GM18502 (cell line): ENCODE data around the gene BMP2K.

ENCODE experiments used
- ATAC-seq: cut with Tn5 transposase; IDR thresholded peaks from one replicate; pipeline ENCODE4 v1.9.1; 2021; ENCODE audit warnings: mild to moderate bottlenecking; ENCODE audit not compliant: unreplicated experiment, poor library complexity

BMP2K gene

DNA sequence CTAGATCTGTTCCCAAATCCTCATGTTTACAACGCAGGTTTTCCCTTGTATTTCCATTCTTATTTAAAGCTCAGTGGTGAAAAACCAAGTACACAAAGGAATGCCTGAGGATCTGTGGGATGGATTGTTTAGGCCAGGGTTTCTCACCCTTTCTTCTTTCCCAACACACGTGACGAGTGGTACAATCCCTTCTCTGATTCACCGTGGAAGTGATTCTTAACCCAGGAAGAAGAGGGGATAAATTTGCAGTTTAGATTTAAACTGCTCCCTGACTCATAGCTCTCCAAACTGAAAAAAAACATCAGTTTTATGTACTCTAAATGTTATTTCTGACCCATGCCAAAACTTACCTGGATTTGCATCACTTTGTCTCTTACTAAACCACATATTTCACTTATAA is 146.1 kb downstream of the BMP2K start:
- no peak for ATAC-seq

DNA sequence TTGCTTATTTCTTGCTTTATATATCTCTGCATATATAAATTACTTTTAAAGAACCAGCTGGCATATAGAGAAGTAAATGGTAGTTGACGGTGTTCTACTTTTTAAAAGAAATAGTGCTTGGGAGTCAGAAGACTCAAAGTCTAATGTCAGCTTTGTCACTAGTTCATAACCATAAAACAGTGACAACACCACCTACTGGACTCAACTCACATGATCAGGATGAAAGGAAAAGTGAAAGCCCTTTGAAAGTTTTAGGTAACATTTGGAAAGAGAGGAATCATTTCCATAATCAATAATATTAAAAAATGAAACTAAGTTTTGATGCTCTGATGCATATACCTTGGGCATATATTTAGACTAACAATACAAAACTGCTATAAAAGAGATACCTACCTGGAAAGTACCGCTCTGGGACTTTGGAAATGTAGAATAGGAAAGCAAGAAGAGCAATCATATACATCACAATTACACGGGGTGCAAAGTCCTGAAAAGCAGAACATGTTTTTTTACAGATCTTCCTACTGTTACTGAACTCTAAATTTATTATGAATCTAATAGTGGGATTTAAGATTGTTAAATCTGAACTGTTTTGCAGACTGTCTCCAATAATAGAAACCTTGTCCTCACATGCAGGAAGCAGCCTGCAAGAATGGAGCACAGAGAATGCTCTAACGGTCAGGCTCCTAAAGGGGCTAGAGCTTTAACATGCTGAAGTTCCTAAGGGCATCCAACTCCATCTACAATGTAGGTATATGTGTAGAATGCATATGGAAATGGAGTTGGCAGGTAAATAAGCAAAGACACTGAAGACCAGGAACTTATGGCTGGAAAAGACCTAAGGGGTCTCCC is 147.5 kb downstream of the BMP2K start:
- ATAC-seq, result peak; percentile 53

DNA sequence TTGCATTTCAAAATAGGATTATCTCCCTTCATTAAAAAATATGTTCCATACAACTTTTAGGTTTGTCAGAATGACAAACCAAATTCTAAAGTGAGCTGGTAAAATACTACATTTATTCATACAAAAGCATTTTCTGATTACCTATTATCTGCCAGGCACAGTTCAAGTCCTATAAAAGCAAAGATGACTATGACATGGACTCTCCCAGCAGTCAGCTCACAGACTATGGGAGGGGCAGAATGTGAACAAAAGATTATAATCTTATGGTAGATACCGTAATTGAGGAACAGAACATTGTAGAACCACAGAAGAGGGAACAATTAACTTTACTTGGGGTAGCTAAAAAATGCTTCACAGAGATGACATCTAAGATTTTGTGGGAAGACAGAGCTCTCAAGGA is 150.7 kb downstream of the BMP2K start:
- no peak for ATAC-seq

DNA sequence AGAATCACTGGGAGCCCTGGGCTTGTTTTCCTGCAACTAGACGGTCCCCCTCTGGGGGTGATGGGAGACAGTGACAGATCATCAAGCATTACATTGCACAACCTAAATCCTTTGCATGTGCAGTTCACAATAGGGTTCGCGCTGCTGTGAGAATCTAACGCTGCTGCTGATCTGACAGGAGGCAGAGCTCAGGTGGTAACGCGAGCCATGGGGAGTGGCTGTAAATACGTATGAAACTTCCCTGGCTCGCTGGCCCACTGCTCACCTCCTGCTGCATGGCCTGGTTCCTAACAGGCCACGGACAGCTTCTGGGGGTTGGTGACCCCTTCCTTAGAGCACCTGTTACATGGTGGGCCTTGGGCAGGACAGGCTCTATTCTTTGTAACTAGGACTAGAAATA is 152.7 kb downstream of the BMP2K start:
- no peak for ATAC-seq

DNA sequence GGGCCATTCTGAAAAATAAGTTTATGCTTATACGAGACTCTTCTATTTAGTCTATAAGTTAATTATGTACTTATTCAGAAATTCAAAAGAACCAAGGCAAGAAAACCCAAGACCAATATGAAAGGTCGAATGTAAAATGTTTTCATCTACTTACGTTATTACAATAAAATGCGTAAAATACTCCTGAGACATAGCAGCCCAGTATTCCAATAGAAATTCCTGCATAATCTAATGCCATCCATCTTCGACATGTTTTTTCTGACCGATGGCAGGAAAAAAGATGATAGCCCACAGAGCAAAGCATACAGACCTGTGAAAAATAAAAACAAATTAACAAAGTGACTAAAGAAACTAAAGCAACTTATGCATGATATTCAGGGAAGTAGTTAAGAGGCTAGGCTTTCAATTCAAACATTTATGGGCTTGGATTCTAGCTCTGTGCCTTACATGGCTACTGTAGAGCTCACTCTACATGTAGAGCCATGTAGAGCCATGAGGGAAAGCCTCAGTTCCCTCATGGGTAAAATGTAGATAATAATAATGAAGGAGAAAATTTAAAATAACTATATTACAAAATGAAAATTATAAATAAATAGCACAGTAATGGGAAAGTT is 154.0 kb downstream of the BMP2K start:
- no peak for ATAC-seq

DNA sequence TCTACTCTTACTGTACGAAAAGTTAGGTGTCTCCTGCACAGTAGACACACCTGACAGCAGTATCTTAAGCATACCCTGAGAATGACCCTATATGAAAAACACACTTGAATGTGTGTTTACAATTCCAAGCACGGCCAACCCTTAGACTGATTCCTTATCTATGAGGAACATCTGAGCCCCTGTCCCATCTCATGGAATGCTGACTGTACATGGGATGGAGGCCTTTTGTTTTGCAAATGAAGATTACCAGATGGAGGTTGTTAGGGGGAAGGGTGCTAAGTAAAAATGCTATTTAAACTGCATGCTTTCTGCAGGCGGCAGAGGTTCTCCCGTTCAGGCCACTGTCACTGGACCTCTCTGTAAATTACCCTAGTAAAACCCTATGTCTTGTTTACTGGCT is 160.8 kb downstream of the BMP2K start:
- ATAC-seq, result no peak

DNA sequence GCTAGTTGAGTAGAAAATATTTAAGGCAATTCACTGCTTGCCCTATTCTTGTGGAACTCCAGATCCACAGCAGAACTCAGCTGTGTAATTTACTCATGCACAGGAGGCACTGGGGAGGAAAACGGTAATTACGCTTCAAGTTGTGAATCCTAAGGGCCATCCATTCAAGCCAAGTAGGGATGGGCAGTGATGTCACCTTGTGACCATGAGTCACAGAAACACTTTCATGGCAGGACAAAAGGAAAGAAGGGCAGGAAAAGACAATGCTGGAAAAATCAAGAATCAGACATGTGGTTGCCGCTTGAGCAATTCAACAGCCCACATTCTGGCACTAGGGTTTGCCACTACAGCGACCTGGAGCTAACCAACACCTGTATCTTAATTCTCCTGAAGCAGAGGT is 161.7 kb downstream of the BMP2K start:
- no peak for ATAC-seq

DNA sequence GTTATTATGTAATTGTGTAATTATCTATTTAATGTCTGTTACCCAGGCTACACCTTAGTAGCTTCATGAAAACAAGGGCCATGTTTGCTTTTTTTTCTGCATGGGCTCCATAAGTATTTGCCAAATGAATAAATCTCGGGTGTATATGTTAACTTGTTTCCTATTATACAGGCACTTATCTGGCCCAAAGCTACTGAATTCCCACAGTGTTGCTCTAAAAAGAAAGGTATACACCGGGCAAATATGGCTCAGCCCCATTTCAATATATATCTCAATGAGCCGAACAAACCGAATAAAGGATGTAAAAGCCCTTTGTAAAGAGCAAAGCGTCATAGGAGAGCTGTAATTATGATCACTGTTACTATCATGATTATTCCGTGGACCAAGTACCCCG is 162.3 kb downstream of the BMP2K start:
- no peak for ATAC-seq

DNA sequence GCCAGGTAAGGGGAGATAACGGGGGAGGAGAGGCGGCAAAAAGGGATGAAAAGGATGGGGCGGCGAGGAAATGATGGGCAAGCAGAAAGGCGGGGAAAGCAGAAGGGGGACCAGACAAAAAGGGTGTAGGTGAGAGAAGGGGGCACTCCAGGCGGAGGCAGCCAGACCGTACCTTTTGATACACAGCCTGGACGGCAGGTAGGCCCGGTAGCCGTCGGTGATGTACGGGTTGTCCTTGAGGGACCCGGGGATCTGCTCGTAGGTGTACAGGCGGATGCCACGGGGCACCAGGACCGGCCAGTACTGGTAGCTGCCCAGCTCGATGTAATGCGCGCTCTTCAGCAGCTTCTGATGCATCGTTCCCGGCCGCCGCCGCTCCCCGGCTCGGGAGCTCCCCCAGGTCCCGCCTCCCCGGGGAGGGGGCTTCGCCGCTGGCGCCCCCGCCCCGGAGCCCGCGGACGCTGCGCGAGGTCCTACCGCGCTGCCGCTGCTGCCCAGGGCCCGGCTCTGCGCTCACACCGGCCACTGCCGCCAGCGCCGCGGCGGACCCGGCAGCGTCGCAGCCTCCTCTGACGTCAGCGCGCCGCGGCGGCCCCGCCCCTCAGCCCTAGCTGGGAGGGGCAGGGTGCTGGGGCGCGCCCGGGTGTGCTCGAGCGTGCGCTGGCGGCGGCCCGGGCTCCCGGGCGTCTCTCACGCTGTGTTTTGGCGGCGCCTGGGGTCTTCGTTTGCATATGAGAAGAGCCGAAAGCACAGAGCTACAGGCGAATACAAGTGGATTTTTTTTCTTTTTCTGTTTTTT is 162.9 kb downstream of the BMP2K start, which contains the start of gene PAQR3:
TSS of gene PAQR3 (minus strand) at position 571 of the 799 bp plus-strand sequence. CDS start at position 357, 214 bp downstream.
- ATAC-seq, result peak; percentile 98

DNA sequence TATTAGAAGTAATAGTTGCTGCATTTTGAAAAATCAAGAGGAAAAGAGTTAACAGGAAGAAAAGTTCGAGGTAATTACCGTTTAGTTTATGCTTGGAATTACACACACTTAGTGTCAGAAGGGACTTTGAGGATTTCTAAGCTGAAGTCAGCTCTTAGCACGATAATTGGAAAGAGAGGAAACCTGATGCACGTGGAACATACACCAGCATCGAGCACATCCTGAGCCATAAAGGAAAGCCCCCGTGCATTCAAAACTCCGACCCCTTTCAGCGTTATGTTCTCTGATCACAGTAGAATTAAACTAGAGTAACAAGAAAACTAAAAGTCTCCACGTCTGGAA is 163.5 kb downstream of the BMP2K start:
- peak; percentile 27 for ATAC-seq

DNA sequence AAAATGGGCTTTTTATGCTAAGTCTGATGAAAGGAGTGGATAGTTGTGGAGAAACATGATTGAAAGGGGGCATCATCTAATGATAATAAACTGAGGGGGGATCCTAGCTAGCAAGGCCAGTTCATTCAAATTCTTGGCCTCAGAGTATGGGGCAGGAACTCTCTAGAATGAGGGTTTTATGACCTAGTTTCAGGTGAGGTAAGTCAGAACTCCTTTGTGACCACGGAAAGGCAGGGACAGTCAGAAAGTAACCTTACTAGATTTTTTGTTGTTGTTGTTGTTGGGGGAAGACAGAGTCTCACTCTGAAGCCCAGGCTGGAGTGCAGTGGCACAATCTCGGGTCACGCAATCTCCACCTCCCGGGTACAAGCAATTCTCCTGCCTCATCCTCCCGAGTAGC is 164.6 kb downstream of the BMP2K start:
- no peak for ATAC-seq

DNA sequence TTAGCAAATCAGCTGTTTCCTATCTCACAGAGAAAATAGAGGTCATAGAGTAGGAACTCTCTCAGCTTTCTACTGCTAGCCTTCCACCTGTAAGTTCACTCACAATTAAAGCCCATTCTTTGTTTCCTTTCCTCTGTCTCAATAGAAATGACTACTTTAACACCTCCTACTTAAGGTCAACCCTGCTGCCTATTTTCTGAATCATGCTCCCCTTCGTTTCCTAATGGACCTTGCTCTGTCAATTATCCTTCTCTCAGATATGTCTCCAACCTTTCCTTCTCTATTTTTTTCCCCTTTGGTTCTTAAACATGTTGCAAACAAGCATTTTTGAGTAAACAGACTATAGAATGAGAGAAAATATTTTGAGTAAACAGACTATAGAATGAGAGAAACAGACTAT is 168.2 kb downstream of the BMP2K start:
- ATAC-seq, result no peak

DNA sequence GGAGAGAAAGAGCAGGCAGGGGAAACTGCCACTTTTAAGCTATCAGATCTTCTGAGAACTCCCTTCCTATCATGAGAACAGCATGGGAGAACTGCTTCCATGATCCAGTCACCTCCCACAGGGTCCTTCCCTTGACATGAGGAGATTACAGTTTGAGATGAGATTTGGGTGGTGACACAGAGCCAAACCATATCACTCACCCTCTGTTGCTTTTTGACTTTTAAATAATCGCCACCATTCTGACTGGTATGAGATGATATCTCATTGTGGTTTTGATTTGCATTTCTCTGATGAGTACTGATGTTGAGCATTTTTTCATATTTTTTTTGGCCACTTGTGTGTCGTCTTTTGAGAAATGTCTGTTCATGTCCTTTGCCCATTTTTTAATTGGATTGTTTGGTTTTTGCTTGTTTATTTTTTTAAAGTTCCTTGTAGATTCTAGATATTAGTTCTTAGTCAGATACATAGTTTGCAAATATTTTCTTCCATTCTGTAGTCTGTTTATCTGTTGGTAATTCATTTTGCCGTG is 169.6 kb downstream of the BMP2K start:
- ATAC-seq, result no peak

DNA sequence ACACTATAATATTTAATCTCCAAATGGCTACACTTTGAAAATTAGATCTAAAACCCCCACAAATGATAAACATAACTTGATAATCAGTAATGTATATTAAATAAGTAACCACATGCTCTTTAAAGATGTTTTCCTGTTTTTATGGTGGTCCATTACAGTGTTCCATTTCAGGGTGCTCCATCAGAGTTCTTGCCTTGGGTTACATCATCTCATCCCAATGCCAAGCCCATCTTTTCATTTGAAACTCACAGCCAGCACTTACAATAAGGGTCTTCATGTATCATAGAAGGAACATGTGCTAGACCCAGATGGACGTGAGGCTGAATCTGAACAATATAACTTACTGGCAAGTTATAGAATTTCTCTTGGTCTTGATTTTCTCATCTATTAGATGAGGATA is 173.6 kb downstream of the BMP2K start:
- no peak for ATAC-seq

DNA sequence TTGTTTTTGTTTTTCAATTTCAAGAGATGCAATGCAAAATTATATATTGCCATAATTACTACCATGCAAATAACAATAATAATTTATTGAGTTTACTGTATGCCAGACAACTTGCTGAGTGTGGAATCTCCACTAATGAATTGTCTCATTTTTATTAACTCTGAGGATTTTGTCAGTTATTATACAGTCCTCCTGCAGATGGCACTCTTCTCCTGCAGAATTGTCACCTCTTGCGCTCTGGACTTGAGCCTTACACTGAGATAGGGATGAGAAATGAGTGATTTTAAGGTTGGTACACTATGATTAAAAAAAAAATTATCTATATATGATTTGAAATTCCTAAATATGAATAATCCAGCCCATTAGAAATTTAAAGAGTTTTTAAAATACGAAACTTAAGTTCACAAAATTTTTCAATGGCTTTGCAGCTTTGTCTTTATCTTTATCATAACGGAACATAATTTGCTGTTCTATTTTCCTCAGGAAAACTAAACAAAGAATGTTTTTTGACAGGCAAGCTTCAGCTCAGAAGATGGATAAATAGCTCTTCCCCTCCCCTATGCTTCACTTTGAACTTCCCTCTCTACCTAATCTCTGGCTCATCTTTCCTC is 175.8 kb downstream of the BMP2K start:
- ATAC-seq, result peak; percentile 87

DNA sequence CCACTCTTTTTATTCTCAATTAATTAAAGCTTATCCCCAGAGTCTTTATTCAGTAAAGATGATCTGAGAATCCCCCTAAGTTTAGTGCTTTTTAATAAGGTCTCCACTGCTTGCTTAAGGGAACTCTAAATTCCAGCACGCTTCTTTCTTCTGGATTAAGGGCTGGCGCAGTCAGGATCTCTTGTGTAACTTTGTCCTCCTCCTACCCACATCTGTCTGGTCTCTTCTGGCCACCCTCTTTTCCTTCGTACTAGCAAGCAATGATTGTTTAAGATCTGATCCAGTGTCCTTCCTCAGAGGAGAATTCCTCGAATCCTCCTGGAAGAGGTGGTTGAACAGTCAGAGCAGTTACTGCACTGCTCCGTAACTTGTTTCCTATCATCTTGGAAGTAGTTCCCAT is 177.1 kb downstream of the BMP2K start:
- ATAC-seq, result no peak

DNA sequence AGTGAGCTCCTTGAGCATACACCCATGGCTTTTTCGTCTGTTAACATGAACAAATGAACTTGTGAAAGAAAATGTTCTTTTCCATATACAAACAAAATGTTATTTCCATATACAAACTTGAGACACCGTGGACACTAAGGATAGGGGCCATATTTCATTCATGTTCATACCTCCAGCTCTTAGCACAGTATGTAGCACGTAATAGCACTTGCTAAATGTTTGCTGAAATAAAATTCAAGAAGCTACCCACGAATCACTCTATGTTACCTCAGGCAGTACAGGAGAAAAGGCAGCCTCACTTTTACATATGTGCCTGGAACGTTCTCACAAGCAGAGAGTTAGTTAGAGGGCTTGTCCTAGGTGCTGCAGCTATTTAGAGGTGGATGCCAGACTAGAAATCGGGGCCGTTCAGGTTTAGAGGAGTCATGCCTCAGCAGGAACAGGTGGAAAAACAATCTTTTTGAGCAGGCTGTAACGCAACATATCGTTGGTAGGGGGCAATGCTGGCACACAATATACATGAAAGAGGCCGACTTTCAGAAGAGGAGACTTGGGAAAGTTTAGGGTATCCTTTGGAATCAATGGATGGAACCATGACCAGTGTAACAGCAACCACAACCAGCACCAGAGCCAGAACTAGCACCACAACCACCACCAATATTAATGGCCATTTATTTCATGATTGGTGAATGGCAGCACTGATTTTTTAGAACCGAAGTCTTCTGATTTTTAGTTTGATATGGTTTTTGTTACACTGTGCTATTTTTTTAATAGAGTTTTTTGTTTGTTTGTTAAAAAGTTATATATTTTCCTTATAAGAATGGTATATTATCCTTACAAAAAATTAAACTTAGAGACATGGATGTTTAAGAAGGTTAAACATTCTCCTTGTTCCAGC is 177.9 kb downstream of the BMP2K start:
- ATAC-seq, result no peak

DNA sequence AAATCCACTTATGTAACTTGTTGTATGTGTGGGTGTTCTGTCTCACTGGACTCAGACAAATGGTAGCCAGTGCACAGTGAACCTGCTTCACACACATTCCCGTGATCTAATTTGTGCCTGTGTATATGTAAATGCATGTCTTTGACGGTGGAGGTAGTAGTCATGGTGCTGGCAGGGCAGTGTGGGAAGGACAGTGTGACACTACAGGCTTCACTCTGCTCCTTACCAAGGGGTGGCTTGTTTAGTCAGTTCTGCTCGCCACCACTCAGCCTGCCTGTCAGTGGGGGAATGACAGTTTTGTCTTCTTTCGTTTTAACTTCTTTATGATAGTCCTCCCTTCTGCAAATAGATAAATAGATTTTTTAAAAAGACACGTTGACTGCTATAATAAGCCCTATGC is 180.8 kb downstream of the BMP2K start:
- no peak for ATAC-seq

DNA sequence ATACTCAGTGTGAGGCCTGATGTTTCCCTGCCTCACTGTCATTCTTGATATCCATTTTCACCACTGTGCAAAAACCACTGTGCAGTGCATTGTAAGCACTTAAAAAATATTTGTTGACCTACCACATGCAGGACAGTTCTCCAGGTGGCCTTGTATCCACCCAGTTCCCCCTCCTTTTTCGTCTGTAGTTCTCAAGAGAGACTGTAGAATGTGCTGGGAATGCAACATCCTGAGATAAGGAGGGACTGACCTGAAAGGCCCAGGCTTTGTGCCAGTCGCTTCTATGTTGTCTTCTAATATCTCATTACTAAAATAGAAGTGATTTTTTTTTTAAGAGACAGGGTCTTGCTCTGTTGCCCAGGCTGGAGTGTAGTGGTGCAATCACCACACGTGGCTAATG is 184.8 kb downstream of the BMP2K start:
- ATAC-seq, result no peak
